Urothelium cell line (cell line): ENCODE measurements around the gene SLC19A1.
A peak's percentile ranks its signal among the peaks of the same experiment; 100 is the strongest.

Source experiments
- DNase-seq: peaks from one replicate; pipeline ENCODE4 v3.0.0; 2011; ENCODE audit warnings: low spot score, mixed read lengths
- FAIRE-seq: peaks from 2 replicates; lab custom pipeline; 2011; peaks lifted over from hg19 to GRCh38; lab: Jason Lieb, UNC

The SLC19A1 gene

GRCh38 chr21:45457161-45457831 lies 84.9 kb downstream of the SLC19A1 start:
- no peak for DNase-seq
- no peak for FAIRE-seq

GRCh38 chr21:45456584-45457160 lies 85.6 kb downstream of the SLC19A1 start:
- DNase-seq: no peak
- no peak for FAIRE-seq

- DNase-seq (no peak), FAIRE-seq (no peak)
Observed at GRCh38 chr21:45455674-45456583, 86.3 kb downstream of the SLC19A1 start.

- peak; percentile 86 for FAIRE-seq
- peak; percentile 85 for DNase-seq
Observed at GRCh38 chr21:45454926-45455673, 87.1 kb downstream of the SLC19A1 start.

- FAIRE-seq: peak; percentile 79
- DNase-seq: no peak
Observed at GRCh38 chr21:45454060-45454925, 87.9 kb downstream of the SLC19A1 start.

GRCh38 chr21:45453308-45453950 lies 88.8 kb downstream of the SLC19A1 start:
- FAIRE-seq: no peak
- no peak for DNase-seq

- DNase-seq (no peak), FAIRE-seq (peak; percentile 98)
Observed at GRCh38 chr21:45452696-45453307, 89.4 kb downstream of the SLC19A1 start.

- DNase-seq (no peak), FAIRE-seq (no peak)
Observed at GRCh38 chr21:45451771-45452182, 90.5 kb downstream of the SLC19A1 start.

GRCh38 chr21:45451091-45451740 lies 91.0 kb downstream of the SLC19A1 start:
- FAIRE-seq: no peak
- DNase-seq: no peak

- no peak for DNase-seq
Observed at GRCh38 chr21:45450423-45451090, 91.7 kb downstream of the SLC19A1 start.

GRCh38 chr21:45449658-45450422 lies 92.4 kb downstream of the SLC19A1 start:
- no peak for DNase-seq
- FAIRE-seq: no peak

More at GRCh38 chr21:45450423-45451090, 91.7 kb downstream of the SLC19A1 start:
- FAIRE-seq: no peak

GRCh38 chr21:45448810-45449657 lies 93.2 kb downstream of the SLC19A1 start:
- DNase-seq (no peak), FAIRE-seq (no peak)

- DNase-seq (no peak), FAIRE-seq (peak; percentile 67)
Observed at GRCh38 chr21:45448283-45448809, 93.9 kb downstream of the SLC19A1 start.
